ENCODE measurements around the gene TSPAN5.
"Not testable (repeated sequence)": the region's sequence is repeated elsewhere in the genome, so short reads cannot be mapped to it uniquely, and the experiment has no call there.

TSPAN5 gene

DNA sequence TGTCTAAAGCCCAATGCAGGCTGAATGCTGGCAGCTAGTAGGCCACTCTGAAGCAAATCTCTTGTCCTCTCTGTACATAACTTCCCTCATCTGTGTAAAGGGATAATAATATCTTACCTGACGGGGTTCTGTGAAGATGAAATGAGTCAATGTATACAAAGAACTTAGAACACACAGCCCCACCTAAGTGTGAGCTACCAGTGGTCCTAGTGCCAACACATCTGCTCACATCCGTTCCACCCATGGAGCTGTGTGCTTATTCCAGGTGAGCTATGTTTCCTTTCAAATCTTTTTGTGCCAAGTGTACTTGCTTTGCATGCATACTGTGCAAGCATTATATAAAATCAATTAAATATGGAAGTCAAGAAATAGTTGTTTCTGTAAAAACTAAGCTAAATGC lies 116.4 kb downstream of the TSPAN5 start:
- DNase-seq: no peak

DNA sequence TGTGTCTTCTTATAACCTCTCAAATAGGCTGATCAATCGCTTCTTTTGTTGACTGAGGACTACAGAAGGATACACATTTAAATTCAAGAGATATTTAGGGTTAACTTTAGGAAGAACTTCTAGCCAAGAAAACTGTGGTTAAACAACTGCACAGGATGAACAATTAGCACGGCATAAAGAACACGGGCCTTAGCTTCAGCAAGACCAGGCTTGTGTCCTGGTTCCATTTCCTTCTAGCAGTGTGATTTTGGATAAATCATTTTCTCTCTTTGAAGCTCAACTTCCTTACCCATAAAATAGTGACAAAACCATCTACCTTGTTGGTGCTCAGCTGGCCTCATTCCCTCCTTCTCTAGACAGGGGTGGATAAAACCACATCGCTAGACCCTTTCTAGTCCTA lies 117.6 kb downstream of the TSPAN5 start:
- DNase-seq: no peak

DNA sequence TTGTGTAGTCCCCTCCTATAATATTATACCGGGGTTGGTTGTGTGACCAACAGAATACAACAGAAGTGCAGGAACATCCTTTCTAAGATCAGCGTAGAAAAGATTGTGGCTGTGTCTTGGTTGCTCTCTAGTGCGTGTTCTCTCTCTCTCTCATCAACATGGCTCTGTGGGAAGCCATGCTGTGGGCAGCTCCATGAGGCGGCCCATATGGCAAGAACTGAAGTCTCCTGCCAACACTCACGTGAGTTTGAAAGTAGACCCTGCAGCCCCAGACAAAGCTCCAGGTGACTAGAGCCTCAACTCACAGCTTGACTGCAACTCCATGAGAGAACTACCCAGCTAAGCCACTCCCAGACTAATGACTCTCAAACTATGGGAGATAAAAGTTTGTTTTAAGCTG lies 118.7 kb downstream of the TSPAN5 start:
- no peak for DNase-seq

DNA sequence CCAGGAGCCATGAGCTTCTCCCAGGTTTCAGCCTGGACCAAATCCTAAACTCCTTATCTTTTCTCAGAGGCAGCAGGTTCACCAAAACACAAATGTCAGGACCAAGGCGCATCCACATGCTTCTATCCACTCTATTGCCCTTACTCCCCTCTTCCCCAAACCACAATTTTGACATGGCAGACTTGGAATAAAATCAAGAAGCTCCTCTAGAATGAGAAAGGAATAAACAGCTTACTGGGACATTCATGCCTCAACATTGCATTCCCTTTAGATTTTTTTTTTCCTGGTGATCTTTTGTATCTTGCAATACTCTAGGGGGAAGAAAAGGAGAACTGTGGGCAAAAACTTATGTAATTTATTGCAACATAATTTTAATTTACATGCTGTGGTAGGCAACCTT lies 119.1 kb downstream of the TSPAN5 start:
- DNase-seq: no peak

DNA sequence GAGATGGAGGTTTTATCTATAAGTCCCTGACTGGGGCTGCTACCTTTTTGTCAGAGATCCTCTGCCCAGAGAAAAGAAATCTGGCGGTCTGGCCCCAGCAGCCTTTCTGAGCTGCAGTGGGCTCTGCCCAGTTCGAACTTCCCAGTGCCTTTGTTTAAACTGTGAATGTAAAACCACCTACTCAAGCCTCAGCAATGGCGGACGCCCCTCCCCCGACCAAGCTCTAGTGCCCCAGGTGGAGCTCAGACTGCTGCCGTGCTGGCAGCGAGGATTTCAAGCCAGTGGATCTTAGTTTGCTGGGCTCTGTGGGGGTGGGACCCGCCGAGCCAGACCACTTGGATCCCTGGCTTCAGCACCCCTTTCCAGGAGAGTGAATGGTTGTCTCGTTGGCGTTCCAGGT lies 121.8 kb downstream of the TSPAN5 start:
- no peak for DNase-seq

DNA sequence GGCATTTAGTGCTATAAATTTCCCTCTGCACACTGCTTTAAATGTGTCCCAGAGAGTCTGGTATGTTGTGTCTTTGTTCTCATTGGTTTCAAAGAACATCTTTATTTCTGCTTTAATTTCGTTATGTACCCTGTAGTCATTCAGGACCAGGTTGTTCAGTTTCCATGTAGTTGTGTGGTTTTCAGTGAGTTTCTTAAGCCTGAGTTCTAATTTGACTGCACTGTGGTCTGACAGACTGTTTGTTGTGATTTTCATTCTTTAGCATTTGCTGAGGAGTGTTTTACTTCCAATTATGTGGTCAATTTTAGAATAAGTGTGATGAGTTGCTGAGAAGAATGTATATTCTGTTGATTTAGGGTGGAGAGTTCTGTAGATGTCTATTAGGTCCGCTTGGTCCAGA lies 124.3 kb downstream of the TSPAN5 start:
- DNase-seq: not testable (repeated sequence)

DNA sequence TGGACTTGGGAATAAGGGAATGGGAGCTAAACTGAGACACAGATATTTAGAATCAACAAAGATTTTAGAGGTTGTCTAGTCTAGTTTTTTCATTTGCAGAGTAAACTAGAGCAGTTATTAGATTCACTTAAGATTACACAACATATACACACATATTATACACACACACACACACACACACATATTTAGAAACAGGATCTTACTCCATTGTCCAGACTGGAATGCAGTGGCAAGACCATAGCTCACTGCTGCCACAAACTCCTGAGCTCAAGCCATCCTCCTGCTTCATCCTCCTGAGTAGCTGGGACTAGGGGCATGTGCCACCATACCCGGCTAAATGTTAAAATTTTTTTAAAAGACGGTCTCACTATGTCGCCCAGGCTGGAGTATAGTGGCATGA lies 127.8 kb downstream of the TSPAN5 start:
- no peak for DNase-seq

DNA sequence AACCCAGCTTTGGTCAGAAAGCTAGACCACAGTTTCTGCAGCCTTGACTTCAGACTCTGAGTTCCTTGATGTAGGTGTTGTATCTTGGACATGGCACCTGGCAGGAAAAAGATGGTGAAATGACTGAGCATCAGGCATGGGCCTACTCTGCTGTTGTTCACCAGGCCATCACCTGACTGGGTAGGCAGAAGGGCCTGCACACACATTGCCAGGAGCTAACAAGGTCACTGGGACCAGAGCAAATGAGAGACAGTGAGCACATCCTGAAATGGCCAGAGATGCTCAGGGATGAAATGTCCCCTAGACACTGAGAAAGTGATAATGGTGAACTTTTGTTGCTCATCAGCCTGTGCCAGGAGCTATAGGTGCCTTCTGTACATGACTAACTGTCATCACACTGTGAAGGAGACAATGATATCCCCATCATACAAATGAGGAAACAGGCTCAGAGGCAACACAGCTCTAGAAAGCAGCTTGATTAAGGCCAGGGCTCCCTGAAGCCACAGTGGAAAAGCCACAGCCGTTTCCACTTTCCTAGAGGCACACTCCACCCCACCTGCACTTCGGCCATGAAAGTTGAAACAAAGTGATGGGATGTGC lies 128.3 kb downstream of the TSPAN5 start:
- no peak for DNase-seq

DNA sequence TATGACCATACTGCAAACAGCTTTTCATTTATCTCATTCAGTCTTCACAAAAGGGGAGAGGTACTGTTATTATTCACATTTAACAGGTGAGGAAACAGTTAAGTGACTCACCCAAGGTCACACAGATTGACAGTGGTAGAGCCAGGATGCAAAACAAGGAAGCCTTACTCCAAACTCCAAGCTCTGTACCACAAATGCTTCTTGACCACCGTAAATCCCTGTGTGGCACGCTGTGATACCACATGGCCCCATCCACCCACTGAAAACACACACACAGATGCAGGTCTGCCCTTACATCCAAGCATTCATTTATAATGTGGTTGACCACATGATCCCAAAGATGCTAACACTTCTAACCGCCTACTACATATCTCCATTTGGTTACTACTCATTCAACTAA lies 129.5 kb downstream of the TSPAN5 start:
- DNase-seq: no peak

DNA sequence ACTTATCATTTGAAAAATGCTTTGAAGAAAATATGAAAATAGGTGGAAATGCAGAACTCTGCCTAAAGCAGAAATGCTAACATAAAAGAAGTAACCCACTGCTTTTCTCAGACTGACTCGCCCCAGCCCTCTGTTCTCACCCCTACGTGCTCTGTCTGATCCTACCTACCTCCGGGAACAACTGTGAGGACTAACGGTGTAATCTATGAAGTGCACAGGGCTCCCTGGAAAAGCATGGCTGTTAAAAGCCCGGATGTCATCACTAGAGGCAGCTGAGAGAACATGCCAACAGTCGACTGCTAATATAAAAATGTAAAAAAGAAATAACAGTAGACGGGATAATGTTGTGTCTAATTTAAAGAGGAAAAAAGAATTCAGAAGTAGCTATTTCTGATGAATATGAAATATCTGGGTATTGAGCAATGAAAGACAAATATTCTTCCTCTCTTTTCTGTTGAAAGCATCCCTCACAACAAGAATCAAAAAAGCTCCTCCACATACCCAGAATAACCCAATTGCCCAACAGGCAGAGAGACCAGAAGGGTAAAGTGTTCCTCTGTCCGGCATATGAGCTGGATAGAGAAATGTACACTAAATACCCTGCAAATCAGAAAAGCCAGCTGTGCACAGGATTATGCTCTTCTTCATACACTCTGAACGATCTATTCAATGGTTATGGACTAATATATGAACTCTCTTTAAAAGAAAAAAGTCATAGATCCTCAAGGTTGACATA lies 130.7 kb downstream of the TSPAN5 start:
- no peak for DNase-seq

DNA sequence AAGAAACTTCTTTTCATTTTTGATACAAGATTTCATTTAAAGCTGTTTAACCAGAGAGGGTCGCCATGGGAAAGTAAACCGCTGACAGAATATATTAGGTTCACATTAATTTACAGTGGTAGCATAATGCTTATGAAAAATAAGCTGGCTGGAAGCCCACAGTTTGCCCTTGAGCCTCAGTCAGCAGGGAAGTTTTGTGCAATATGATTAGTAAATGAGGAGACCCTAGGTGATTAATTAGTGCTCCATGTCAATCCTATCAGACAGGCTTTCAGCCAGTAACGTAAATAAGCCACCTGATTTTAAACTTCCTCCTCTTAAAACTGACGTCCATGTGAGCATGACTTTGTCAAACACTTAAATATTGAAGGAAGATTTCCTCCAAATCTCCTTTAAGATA lies 134.2 kb downstream of the TSPAN5 start:
- no peak for DNase-seq

DNA sequence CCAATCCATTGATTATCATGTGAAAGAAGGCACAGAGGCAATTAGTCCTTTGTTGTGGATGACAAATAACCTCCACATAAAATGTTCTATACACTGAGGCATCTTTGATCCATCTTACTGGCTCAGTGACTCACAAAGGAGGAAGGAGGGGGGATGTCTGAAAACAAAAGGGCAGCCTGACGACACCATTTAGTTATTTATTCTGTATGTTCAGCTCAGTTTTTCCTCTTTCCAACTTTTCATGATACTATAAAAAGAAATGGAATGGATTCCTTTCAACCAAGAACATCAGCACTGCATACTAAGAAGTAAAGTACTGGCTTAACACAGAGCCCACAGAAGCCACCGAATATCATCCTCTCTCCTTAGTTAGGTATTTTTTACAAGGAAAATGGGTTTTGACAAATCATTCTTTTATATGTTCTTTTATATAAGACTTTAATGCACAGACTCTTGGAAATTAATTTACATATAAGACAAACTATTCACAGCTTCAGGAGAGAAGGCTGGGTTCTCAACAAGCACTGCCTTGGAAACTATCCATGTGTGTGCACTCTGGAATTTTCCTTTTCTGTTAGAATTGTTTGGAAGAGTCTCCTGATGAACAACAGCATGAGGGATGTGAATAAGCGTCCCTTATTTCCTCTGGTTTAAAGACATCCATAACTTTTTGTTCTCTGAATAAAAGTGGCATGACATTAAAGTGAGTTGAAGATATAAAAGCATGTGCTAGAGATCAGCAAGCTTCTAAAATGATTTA lies 135.6 kb downstream of the TSPAN5 start:
- DNase-seq: peak; percentile 71

DNA sequence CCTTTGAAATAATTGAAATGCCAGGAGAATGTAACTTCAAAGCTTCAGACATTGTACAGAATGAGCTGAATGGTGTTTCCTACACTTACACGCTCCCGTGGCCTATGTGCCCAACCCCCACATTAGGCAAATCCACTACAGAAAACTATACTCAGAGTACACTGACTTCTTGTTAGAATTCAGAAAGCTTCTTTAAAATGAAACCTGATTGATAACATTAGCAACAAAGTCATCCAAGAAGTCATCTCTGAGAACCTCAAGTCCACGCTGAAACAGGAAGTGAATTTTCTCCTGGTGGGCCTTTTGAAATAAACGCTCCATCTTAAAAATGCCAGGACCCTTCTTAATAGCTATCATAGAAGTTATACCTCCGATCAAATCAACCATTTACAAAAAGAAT lies 136.3 kb downstream of the TSPAN5 start:
- no peak for DNase-seq

DNA sequence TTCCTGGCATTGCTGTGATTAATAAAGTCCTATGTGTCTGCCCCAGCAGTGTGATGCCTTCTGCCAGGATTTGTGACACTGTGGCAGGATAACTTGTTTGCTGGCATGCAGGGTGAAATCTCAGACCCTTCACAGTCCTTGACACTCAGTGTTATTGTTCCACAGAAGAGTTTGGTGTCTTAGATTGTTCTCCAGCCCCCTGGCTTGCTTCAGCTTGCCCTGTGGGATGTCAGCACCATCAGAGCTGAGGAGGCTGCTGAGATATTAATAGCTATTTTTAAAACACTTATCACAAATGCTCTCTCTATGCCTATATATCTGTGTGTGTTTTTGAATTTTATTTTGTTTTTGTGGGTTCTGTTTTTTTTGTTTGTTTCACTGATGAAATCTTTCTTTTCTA lies 136.9 kb downstream of the TSPAN5 start:
- no peak for DNase-seq

DNA sequence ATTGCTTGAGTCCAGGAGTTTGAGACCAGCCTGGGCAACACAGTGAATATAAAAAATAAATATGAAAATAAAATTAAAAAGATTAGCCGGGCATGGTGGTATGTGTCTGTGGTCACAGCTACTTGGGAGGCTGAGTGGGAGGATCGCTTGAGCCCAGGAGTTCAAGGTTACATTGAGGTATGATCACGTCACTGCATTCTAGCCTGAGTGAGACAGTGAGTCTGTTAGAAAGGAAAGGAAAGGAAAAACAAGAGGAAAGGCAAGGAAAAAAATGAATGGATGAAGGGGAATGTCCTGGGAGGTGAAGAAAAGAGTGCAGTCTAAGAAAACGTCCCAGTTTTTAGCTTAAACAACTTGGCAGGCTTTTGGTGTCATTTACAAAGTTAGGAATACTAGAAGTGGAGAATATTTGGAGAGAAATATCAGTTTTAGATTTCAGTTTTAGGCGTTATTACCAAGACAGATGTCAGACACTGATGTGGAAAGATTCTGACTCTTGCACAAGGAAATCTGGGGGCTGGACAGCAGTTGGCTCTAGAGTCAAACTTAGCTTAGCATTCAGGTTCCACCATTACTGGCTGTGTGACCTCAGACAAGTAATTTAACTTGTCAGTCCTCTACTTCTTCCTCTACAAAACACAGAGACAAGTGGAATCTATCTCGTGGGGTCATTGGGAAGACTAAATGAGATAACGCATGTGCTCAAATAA lies 139.0 kb downstream of the TSPAN5 start:
- DNase-seq: no peak

DNA sequence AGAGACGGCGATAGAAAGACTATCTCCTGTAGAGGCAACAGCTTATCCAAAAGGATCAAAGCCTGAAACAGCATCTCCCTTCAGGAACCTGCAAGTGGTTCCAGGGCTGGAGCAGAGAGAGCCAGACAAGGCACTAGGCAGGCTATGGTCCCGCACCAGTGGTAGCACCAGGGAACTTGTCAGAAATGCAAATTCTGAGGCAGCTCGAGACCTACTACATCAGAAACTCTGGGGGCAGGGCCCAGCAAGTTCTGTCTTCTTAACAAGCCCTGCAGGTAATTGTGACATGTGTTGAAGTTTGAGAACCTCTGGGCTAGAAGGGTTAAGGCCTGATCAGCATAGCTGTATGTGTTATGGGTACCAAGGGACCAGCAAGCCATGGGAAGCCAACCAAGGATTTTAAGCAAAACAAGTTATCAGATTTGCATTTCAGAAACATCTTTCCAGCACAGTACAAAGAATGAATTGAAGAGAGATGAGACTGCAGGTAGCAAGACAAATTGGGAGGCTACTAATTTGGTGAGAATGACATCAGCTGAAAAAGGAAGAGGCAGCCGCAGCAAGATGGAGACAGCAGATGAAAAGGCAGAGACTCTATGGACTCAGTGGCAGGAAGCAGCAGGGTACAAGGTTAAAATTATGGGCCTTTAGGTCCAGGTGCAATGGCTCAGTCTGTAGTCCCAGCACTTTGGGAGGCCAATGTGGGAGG lies 139.7 kb downstream of the TSPAN5 start:
- no peak for DNase-seq

DNA sequence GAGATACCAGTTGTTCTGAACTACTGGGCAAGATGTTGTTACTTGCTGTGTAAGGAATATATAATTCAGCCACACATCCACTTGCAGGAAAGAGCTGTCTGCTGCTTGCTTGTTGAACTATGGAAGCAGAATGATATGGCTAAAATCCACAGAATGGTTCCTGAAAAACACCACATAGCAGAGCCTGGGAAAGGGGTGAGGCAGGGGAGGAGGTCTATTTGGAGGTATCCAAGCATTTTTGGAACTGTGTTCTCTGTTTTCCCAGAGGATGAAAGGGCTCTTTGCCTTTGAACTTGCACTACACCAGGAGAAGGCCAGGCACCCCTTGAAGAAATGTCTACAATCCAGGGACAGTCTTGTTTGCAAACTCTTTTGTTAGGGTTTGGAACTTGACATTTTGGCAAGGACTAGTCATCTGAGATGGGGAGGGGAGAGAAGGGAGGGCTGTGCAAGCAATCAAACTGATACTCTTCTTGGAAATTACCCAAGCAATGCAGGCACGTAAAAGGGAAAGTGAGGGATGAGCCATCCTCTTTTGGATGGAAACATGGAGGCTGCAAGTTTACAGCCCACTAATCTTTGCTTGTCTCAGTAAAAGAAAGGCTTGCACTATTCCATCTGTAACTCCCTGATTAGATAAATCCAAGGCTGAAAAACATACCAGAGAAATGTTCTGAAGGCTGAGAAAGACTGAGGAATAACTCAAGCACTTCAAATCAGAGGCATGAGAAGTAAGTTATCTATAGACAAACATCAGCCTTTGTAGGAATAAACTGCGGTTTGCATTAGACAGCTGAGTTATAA lies 141.0 kb downstream of the TSPAN5 start:
- DNase-seq: no peak

DNA sequence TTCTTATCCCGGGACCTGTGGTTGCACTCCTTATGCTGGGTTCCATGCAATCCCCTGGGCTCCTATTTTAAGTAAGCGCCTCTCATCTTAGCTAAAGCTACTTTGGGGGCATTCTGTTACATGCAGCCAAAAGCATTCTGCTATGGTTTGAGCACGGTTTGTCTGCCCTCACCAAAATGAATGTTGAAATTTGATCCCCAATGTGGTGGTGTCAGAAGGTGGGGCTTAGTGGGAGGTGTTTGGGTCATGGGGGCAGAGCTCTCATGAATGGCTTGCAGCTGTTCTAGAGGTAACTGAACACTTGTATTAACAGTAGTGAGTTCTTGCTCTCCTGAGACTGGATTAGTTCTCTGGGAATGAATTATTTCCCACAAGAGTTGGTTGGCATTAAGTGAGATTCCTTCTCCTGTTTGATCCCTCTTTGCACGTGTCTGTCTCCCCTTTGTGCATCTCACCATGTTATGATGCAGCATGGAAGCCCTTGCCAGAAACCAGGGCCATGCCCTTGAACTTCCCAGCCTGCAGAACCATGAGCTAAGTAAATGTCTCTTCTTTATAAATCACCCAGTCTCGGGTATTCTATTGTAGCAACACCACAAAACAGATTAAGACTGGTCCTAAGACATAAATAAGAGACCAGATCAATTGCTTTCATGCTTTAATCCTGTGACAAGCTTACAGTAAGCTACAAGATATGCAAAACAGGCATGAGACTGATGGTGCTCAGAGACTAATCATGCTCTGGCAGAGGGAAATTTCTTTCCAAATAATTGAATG lies 141.8 kb downstream of the TSPAN5 start:
- DNase-seq: no peak

DNA sequence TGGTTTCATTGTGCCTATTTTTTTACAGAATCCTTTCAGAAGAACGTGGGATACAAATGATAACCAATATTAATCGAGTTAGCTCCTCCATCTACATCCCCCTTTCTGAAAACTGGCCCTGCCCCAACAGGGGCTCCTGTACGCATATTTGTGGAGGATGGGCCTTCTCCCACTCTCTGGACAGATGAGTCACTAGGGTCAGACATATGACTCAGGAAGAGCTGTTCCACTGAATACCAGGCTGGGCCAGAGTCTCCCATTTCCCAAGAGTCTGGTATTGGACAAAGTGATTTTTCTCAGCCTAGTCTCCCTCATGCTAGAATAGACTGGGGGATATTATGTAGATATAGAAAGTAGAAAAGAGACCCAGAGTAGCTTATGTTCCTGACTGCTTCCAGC lies 142.4 kb downstream of the TSPAN5 start:
- DNase-seq: no peak

DNA sequence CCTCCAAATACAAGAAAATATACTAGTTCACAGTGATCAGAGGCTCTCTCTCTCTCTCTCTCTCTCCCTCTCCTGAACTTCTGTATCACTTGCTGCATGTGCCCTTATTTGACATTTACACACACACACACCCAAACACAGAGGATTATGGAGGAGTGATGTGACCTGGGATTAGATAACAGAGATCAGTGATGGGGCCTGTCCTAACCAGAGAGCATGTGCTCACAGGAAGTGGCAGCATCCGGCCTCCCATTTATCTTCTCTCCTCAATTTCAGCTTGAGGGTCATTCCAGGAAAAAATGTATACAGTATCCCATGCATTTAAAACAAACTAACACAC lies 143.0 kb downstream of the TSPAN5 start:
- DNase-seq: no peak

DNA sequence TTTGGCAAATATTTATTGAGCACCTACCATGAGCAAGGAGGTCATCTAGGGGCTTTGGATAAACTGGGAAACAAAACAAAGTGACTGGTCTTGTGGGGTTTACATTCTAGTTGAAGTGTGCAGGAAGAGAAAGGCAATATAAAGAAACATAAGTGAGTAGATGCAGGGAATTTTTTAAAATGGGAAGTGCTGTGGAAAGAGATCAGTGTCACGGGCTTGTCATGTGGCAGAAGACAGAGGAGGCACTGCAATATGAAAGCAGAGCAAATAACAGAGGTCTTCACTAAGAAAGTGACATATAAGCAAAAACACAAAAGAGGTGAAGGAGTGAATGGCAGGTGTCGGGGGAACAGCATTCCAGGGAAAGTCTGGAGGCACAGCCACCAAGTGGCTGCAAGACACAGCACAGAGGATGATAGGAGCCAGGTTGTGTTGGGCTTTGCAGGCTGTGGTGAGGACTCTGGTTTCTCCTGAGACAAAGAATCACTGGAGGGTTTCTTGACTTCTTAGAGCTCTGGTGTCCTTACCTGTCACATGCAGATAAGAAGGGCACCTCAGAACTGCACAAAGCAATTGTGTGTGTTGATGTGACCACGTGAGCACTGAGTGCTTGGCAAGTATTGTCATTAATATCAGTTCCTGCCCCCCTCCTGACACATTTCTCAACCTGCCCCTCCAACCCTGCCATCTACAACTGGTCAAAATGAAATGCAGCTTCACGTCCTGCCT lies 143.5 kb downstream of the TSPAN5 start:
- no peak for DNase-seq

All from eye (tissue), 1 donor.